GM18508 (cell line): ENCODE results near the gene C12orf76.
"Not testable (repeated sequence)": the region's sequence is repeated elsewhere in the genome, so short reads cannot be mapped to it uniquely, and the experiment has no call there.

Source experiments
- ATAC-seq: cut with Tn5 transposase; IDR thresholded peaks from one replicate; pipeline ENCODE4 v1.9.1; 2021; ENCODE audit warnings: moderate number of reproducible peaks; ENCODE audit not compliant: insufficient read depth, unreplicated experiment

Gene C12orf76

GRCh38 chr12:110067531-110067930 lies 19.2 kb upstream of the C12orf76 start:
- ATAC-seq, result no peak

GRCh38 chr12:110065540-110065939 lies 17.2 kb upstream of the C12orf76 start:
- no peak for ATAC-seq

GRCh38 chr12:110062241-110062640 lies 13.9 kb upstream of the C12orf76 start:
- no peak for ATAC-seq

- ATAC-seq, result no peak
These were observed 11.3 kb upstream of the C12orf76 start for GRCh38 chr12:110059651-110060000.

- ATAC-seq, result no peak
These were observed 10.7 kb upstream of the C12orf76 start for GRCh38 chr12:110058875-110059615.

- not testable (repeated sequence) for ATAC-seq
These were observed 8.3 kb upstream of the C12orf76 start for GRCh38 chr12:110056643-110057042.

- not testable (repeated sequence) for ATAC-seq
These were observed 7.3 kb upstream of the C12orf76 start for GRCh38 chr12:110055375-110056352.

- ATAC-seq, result no peak
These were observed 2.6 kb upstream of the C12orf76 start for GRCh38 chr12:110050927-110051326.

GRCh38 chr12:110049666-110050065 lies 1.3 kb upstream of the C12orf76 start:
- not testable (repeated sequence) for ATAC-seq

- not testable (repeated sequence) for ATAC-seq
These were observed 712 bp upstream of the C12orf76 start for GRCh38 chr12:110049034-110049433.

- no peak for ATAC-seq
These were observed 903 bp downstream of the C12orf76 start for GRCh38 chr12:110047297-110047940.

- no peak for ATAC-seq
These were observed 1.7 kb downstream of the C12orf76 start for GRCh38 chr12:110046451-110047187.

GRCh38 chr12:110042264-110042663 lies 6.1 kb downstream of the C12orf76 start:
- ATAC-seq, result no peak

- ATAC-seq, result no peak
These were observed 9.1 kb downstream of the C12orf76 start for GRCh38 chr12:110039085-110039807.

GRCh38 chr12:110038741-110039084 lies 9.6 kb downstream of the C12orf76 start:
- ATAC-seq, result no peak

- no peak for ATAC-seq
These were observed 11.0 kb downstream of the C12orf76 start for GRCh38 chr12:110037315-110037714.

- no peak for ATAC-seq
These were observed 12.7 kb downstream of the C12orf76 start for GRCh38 chr12:110035534-110036104.

GRCh38 chr12:110033888-110034287 lies 14.4 kb downstream of the C12orf76 start:
- ATAC-seq, result no peak

GRCh38 chr12:110029290-110029815 lies 19.0 kb downstream of the C12orf76 start:
- ATAC-seq, result no peak
